Endothelial cell of umbilical vein (primary cell): ENCODE results near the gene BZW2. TPM values are rescaled to one million over a fixed set of nuclear protein-coding genes. Genes with fewer than 3 reads are reported as not detected.

Experiments used
- BruUV-seq: library from RNA; stranded (reverse); fragments of 400-500 nt; replicated peaks from 2 replicates; lab custom pipeline; 2021; lab: Mats Ljungman, UMichigan
- CTCF ChIA-PET: fragments of 300-600, 350-600 bp; sonication (Branson Sonifier 250); formaldehyde crosslinking; loops from one replicate; lab custom pipeline; 2021; ENCODE audit warnings: antibody characterized with exemption, inconsistent platforms; lab: Charles Lee
- POLR2A ChIA-PET: fragments of 300-600, 350-600 bp; sonication (Branson Sonifier 250); formaldehyde crosslinking; loops from one replicate; lab custom pipeline; 2021; ENCODE audit warnings: antibody characterized with exemption, inconsistent platforms; lab: Charles Lee
- DNase-seq: peaks from one replicate; pipeline ENCODE4 v3.0.0-alpha.2; 2011; ENCODE audit warnings: low read depth, low spot score
- FAIRE-seq: peaks from 2 replicates; lab custom pipeline; 2011; peaks lifted over from hg19 to GRCh38; lab: Jason Lieb, UNC
- H2AFZ ChIP-seq: 2 replicates; pipeline ENCODE4 v1.6.0; 2012; ENCODE audit warnings: low read depth, low read length, control low read depth, inconsistent platforms
- H3K27ac ChIP-seq: 2 replicates; pipeline ENCODE4 v1.5.1; 2011; ENCODE audit warnings: low read depth, mild to moderate bottlenecking, control low read depth, low read length, moderate library complexity; ENCODE audit not compliant: insufficient read depth
- H3K27me3 ChIP-seq, 2 experiments: 2 replicates each; pipeline versions ENCODE4 v1.6.0 to v1.6.1; 2011; ENCODE audit warnings: low read length in 2 of 2, mixed read lengths in 1 of 2; ENCODE audit not compliant: control insufficient read depth in 2 of 2, insufficient read depth in 2 of 2
- H3K36me3 ChIP-seq, 2 experiments: 2 replicates in 1 of 2; 3 replicates in 1 of 2; pipeline ENCODE4 v1.5.1; 2011; ENCODE audit warnings: low read length in 2 of 2, mild to moderate bottlenecking in 1 of 2, moderate library complexity in 1 of 2; ENCODE audit not compliant: control insufficient read depth in 2 of 2, insufficient read depth in 2 of 2; ENCODE audit errors: extremely low read depth in 1 of 2
- H3K4me1 ChIP-seq: 3 replicates; pipeline ENCODE4 v1.5.1; 2011; ENCODE audit warnings: mild to moderate bottlenecking, low read length; ENCODE audit not compliant: control insufficient read depth, insufficient read depth; ENCODE audit errors: extremely low read depth
- H3K4me2 ChIP-seq: 2 replicates; pipeline ENCODE4 v1.6.1; 2011; ENCODE audit warnings: low read length, control low read depth, mixed read lengths; ENCODE audit not compliant: insufficient read depth
- H3K4me3 ChIP-seq, 3 experiments: fragments of 200-600 bp in 1 of 3; sonication (generic), shearing (Covaris generic) in 1 of 3; replicated peaks in 1 of 3; 2 replicates each; pipeline ENCODE4 v1.5.1; 2011 to 2016; ENCODE audit warnings: control low read depth in 3 of 3, low read length in 3 of 3, mild to moderate bottlenecking in 2 of 3, inconsistent platforms in 1 of 3, low read depth in 1 of 3, moderate library complexity in 1 of 3; ENCODE audit not compliant: insufficient read depth in 1 of 3
- H3K79me2 ChIP-seq: 2 replicates; pipeline ENCODE4 v1.6.0; 2012; ENCODE audit warnings: low read length, inconsistent platforms; ENCODE audit not compliant: control insufficient read depth, insufficient read depth
- H3K9ac ChIP-seq: replicated peaks from 2 replicates; pipeline ENCODE3; 2011; ENCODE audit warnings: low read length, control low read depth; ENCODE audit not compliant: insufficient read depth; ENCODE audit errors: extremely low read depth
- H3K9me1 ChIP-seq: replicated peaks from 3 replicates; pipeline ENCODE4 v1.6.0; 2011; ENCODE audit warnings: mild to moderate bottlenecking, low read length; ENCODE audit not compliant: control insufficient read depth, insufficient read depth; ENCODE audit errors: extremely low read depth
- H3K9me3 ChIP-seq: replicated peaks from 2 replicates; pipeline ENCODE4 v1.5.1; 2012; ENCODE audit warnings: low read length, inconsistent platforms; ENCODE audit not compliant: control insufficient read depth, insufficient read depth
- H4K20me1 ChIP-seq: replicated peaks from 2 replicates; pipeline ENCODE3; 2011; ENCODE audit warnings: mild to moderate bottlenecking, low read length; ENCODE audit not compliant: control insufficient read depth, insufficient read depth; ENCODE audit errors: extremely low read depth
- EZH2 ChIP-seq: IDR thresholded peaks from 2 replicates; pipeline ENCODE4 v1.6.1; 2012; ENCODE audit warnings: borderline replicate concordance, low read depth, mild to moderate bottlenecking, moderate library complexity, low read length, inconsistent platforms; ENCODE audit not compliant: severe bottlenecking
- FOS ChIP-seq: IDR thresholded peaks from 2 replicates; pipeline ENCODE4 v1.6.1; 2011; ENCODE audit warnings: mild to moderate bottlenecking, low read length, moderate library complexity, borderline replicate concordance; ENCODE audit not compliant: insufficient read depth
- GATA2 ChIP-seq: IDR thresholded peaks from 2 replicates; pipeline ENCODE4 v1.7.0; 2011; ENCODE audit warnings: low read depth, mild to moderate bottlenecking, moderate library complexity, mixed read lengths, low read length; ENCODE audit not compliant: insufficient read length, insufficient read depth
- JUN ChIP-seq: IDR thresholded peaks from 2 replicates; pipeline ENCODE4 v1.6.1; 2011; ENCODE audit warnings: borderline replicate concordance, low read depth; ENCODE audit not compliant: insufficient read length, insufficient read depth
- MYC ChIP-seq: IDR thresholded peaks from one replicate; pipeline ENCODE4 v1.6.1; 2011; ENCODE audit warnings: mild to moderate bottlenecking, low read depth, low read length
- POLR2A ChIP-seq: IDR thresholded peaks from 2 replicates; pipeline ENCODE4 v1.6.1; 2012; ENCODE audit warnings: low read depth, mild to moderate bottlenecking, control low read depth, low read length
- POLR2AphosphoS5 ChIP-seq: IDR thresholded peaks from 2 replicates; pipeline ENCODE4 v1.6.1; 2012; ENCODE audit warnings: low read depth, mild to moderate bottlenecking, control low read depth, low read length, moderate library complexity; ENCODE audit not compliant: insufficient read depth
- dilution Hi-C: fragments of 300-500 bp; cut with MboI; formaldehyde crosslinking; loops from one replicate; pipeline ENCODE4 v1.15.0; 2019; ENCODE audit warnings: low sequenced_read_pairs; ENCODE audit not compliant: extremely low pct_ligation_motif_present
- intact Hi-C: fragments of 100-400 bp; cut with micrococcal nuclease; formaldehyde crosslinking; loops from one replicate; pipeline ENCODE4 v1.10.0; 2022
- polyA plus RNA-seq, 4 experiments: library from polyadenylated mRNA; depleted of rRNA in 3 of 4; stranded (reverse) in 3 of 4; unstranded in 1 of 4; fragments of >200 nt; gene quantifications; 2 replicates each; pipeline versions ENCODE4 v1.2.1 to v1.2.3, GENCODE V29; 2011 to 2012; ENCODE audit warnings: missing spikeins in 1 of 4
- total RNA-seq: library from RNA; stranded (reverse); gene quantifications from 2 replicates; pipeline ENCODE4 v1.2.3, GENCODE V29; 2021
- TF ChIP-seq, protein P1 (sequence below): IDR thresholded peaks from 2 replicates; pipeline ENCODE4 v1.6.1; 2011; ENCODE audit not compliant: insufficient read depth, insufficient read length
- TF ChIP-seq, protein P2 (sequence below), 2 donors: IDR thresholded peaks; 1 replicate in 1 of 2; 2 replicates in 1 of 2; pipeline ENCODE4 v1.5.1; 2011; ENCODE audit warnings: low read length in 2 of 2, mild to moderate bottlenecking in 2 of 2, moderate library complexity in 2 of 2, control low read depth in 1 of 2, inconsistent platforms in 1 of 2, low read depth in 1 of 2; ENCODE audit not compliant: insufficient read depth in 1 of 2; ENCODE audit errors: extremely low read depth in 1 of 2

BZW2 gene
- total and polyA plus RNA-seq, 2 donors (not counting 3 experiments of a cell fraction or from before 2014, with no cell fraction given) = 39.7 to 106 TPM

DNA sequence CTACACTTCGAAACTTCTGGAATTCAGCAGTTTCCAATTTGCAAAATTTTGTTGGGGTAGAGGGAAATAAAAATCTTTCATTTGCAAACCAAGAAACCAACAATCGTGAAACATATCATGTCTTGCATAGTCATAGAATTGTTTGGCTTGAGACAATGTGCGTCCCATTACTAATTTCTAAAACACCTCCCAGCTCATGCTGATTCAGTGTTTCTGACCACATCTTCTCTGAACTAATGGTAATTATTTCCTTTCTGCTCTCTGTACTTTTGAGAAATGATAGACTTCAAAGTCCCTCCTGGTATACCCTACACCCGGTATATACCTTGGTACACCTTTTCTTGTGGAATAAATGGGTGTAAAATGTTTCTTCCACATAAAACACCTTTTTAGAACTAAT, 65.7 kb downstream of the BZW2 start:
- TF ChIP-seq FOS (no peak), JUN (no peak), POLR2A (no peak), EZH2 (no peak), POLR2AphosphoS5 (no peak), MYC (no peak), GATA2 (no peak)
- TF ChIP-seq, protein P1, sequence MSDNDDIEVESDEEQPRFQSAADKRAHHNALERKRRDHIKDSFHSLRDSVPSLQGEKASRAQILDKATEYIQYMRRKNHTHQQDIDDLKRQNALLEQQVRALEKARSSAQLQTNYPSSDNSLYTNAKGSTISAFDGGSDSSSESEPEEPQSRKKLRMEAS = no peak
- TF ChIP-seq, protein P2, sequence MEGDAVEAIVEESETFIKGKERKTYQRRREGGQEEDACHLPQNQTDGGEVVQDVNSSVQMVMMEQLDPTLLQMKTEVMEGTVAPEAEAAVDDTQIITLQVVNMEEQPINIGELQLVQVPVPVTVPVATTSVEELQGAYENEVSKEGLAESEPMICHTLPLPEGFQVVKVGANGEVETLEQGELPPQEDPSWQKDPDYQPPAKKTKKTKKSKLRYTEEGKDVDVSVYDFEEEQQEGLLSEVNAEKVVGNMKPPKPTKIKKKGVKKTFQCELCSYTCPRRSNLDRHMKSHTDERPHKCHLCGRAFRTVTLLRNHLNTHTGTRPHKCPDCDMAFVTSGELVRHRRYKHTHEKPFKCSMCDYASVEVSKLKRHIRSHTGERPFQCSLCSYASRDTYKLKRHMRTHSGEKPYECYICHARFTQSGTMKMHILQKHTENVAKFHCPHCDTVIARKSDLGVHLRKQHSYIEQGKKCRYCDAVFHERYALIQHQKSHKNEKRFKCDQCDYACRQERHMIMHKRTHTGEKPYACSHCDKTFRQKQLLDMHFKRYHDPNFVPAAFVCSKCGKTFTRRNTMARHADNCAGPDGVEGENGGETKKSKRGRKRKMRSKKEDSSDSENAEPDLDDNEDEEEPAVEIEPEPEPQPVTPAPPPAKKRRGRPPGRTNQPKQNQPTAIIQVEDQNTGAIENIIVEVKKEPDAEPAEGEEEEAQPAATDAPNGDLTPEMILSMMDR (IDR thresholded peaks at IDR 0.05; ENCODE audit: extremely low read depth in 1 of 2, insufficient read depth in 1 of 2, low read depth in 1 of 2, low read length in 2 of 2) = no peak
- Histone ChIP-seq H3K9me3 (no peaks in the 10 kb centered on the region), H2AFZ (no peak overlapping the region), H3K4me2 (no peak overlapping the region), H3K27me3 (no peaks in the 10 kb centered on the region), H3K4me3 (no peak overlapping the region), H4K20me1 (no peaks in the 10 kb centered on the region), H3K36me3 (peaks cover 0 to 2% of the 10 kb centered on the region in 2 experiments), H3K9me1 (no peaks in the 10 kb centered on the region), H3K27ac (no peak overlapping the region), H3K4me1 (peaks cover 8% of the 10 kb centered on the region), H3K79me2 (no peaks in the 10 kb centered on the region), H3K9ac (no peak overlapping the region)
- no TSS peak for BruUV-seq
- FAIRE-seq (no peak), DNase-seq (no peak)
- intact Hi-C loops (no loop called here), dilution Hi-C loops (no loop called here)
- ChIA-PET CTCF (interaction anchor here (0.7 to 2.9 kb wide), 2 partner anchors 89 to 173 kb away, joined by 4 to 7 read pairs; no protein-coding TSS in a partner anchor), POLR2A (no interaction called here)
